Endothelial cell of umbilical vein (primary cell): ENCODE data around the gene MAP1B. TPM values are rescaled to one million over a fixed set of nuclear protein-coding genes. Genes with fewer than 3 reads are reported as not detected.

Experiments
- BruUV-seq: library from RNA; stranded (reverse); fragments of 400-500 nt; replicated peaks from 2 replicates; lab custom pipeline; 2021; lab: Mats Ljungman, UMichigan
- CTCF ChIA-PET: fragments of 300-600, 350-600 bp; sonication (Branson Sonifier 250); formaldehyde crosslinking; loops from one replicate; lab custom pipeline; 2021; ENCODE audit warnings: antibody characterized with exemption, inconsistent platforms; lab: Charles Lee
- POLR2A ChIA-PET: fragments of 300-600, 350-600 bp; sonication (Branson Sonifier 250); formaldehyde crosslinking; loops from one replicate; lab custom pipeline; 2021; ENCODE audit warnings: antibody characterized with exemption, inconsistent platforms; lab: Charles Lee
- DNase-seq: peaks from one replicate; pipeline ENCODE4 v3.0.0-alpha.2; 2011; ENCODE audit warnings: low read depth, low spot score
- FAIRE-seq: peaks from 2 replicates; lab custom pipeline; 2011; peaks lifted over from hg19 to GRCh38; lab: Jason Lieb, UNC
- H2AFZ ChIP-seq: 2 replicates; pipeline ENCODE4 v1.6.0; 2012; ENCODE audit warnings: low read depth, low read length, control low read depth, inconsistent platforms
- H3K27ac ChIP-seq: 2 replicates; pipeline ENCODE4 v1.5.1; 2011; ENCODE audit warnings: low read depth, mild to moderate bottlenecking, control low read depth, low read length, moderate library complexity; ENCODE audit not compliant: insufficient read depth
- H3K27me3 ChIP-seq, 2 experiments: 2 replicates each; pipeline versions ENCODE4 v1.6.0 to v1.6.1; 2011; ENCODE audit warnings: low read length in 2 of 2, mixed read lengths in 1 of 2; ENCODE audit not compliant: control insufficient read depth in 2 of 2, insufficient read depth in 2 of 2
- H3K36me3 ChIP-seq, 2 experiments: 2 replicates in 1 of 2; 3 replicates in 1 of 2; pipeline ENCODE4 v1.5.1; 2011; ENCODE audit warnings: low read length in 2 of 2, mild to moderate bottlenecking in 1 of 2, moderate library complexity in 1 of 2; ENCODE audit not compliant: control insufficient read depth in 2 of 2, insufficient read depth in 2 of 2; ENCODE audit errors: extremely low read depth in 1 of 2
- H3K4me1 ChIP-seq: 3 replicates; pipeline ENCODE4 v1.5.1; 2011; ENCODE audit warnings: mild to moderate bottlenecking, low read length; ENCODE audit not compliant: control insufficient read depth, insufficient read depth; ENCODE audit errors: extremely low read depth
- H3K4me2 ChIP-seq: 2 replicates; pipeline ENCODE4 v1.6.1; 2011; ENCODE audit warnings: low read length, control low read depth, mixed read lengths; ENCODE audit not compliant: insufficient read depth
- H3K4me3 ChIP-seq, 3 experiments: fragments of 200-600 bp in 1 of 3; sonication (generic), shearing (Covaris generic) in 1 of 3; replicated peaks in 1 of 3; 2 replicates each; pipeline ENCODE4 v1.5.1; 2011 to 2016; ENCODE audit warnings: control low read depth in 3 of 3, low read length in 3 of 3, mild to moderate bottlenecking in 2 of 3, inconsistent platforms in 1 of 3, low read depth in 1 of 3, moderate library complexity in 1 of 3; ENCODE audit not compliant: insufficient read depth in 1 of 3
- H3K79me2 ChIP-seq: 2 replicates; pipeline ENCODE4 v1.6.0; 2012; ENCODE audit warnings: low read length, inconsistent platforms; ENCODE audit not compliant: control insufficient read depth, insufficient read depth
- H3K9ac ChIP-seq: replicated peaks from 2 replicates; pipeline ENCODE3; 2011; ENCODE audit warnings: low read length, control low read depth; ENCODE audit not compliant: insufficient read depth; ENCODE audit errors: extremely low read depth
- H3K9me1 ChIP-seq: replicated peaks from 3 replicates; pipeline ENCODE4 v1.6.0; 2011; ENCODE audit warnings: mild to moderate bottlenecking, low read length; ENCODE audit not compliant: control insufficient read depth, insufficient read depth; ENCODE audit errors: extremely low read depth
- H3K9me3 ChIP-seq: replicated peaks from 2 replicates; pipeline ENCODE4 v1.5.1; 2012; ENCODE audit warnings: low read length, inconsistent platforms; ENCODE audit not compliant: control insufficient read depth, insufficient read depth
- H4K20me1 ChIP-seq: replicated peaks from 2 replicates; pipeline ENCODE3; 2011; ENCODE audit warnings: mild to moderate bottlenecking, low read length; ENCODE audit not compliant: control insufficient read depth, insufficient read depth; ENCODE audit errors: extremely low read depth
- EZH2 ChIP-seq: IDR thresholded peaks from 2 replicates; pipeline ENCODE4 v1.6.1; 2012; ENCODE audit warnings: borderline replicate concordance, low read depth, mild to moderate bottlenecking, moderate library complexity, low read length, inconsistent platforms; ENCODE audit not compliant: severe bottlenecking
- FOS ChIP-seq: IDR thresholded peaks from 2 replicates; pipeline ENCODE4 v1.6.1; 2011; ENCODE audit warnings: mild to moderate bottlenecking, low read length, moderate library complexity, borderline replicate concordance; ENCODE audit not compliant: insufficient read depth
- GATA2 ChIP-seq: IDR thresholded peaks from 2 replicates; pipeline ENCODE4 v1.7.0; 2011; ENCODE audit warnings: low read depth, mild to moderate bottlenecking, moderate library complexity, mixed read lengths, low read length; ENCODE audit not compliant: insufficient read length, insufficient read depth
- JUN ChIP-seq: IDR thresholded peaks from 2 replicates; pipeline ENCODE4 v1.6.1; 2011; ENCODE audit warnings: borderline replicate concordance, low read depth; ENCODE audit not compliant: insufficient read length, insufficient read depth
- MYC ChIP-seq: IDR thresholded peaks from one replicate; pipeline ENCODE4 v1.6.1; 2011; ENCODE audit warnings: mild to moderate bottlenecking, low read depth, low read length
- POLR2A ChIP-seq: IDR thresholded peaks from 2 replicates; pipeline ENCODE4 v1.6.1; 2012; ENCODE audit warnings: low read depth, mild to moderate bottlenecking, control low read depth, low read length
- POLR2AphosphoS5 ChIP-seq: IDR thresholded peaks from 2 replicates; pipeline ENCODE4 v1.6.1; 2012; ENCODE audit warnings: low read depth, mild to moderate bottlenecking, control low read depth, low read length, moderate library complexity; ENCODE audit not compliant: insufficient read depth
- dilution Hi-C: fragments of 300-500 bp; cut with MboI; formaldehyde crosslinking; loops from one replicate; pipeline ENCODE4 v1.15.0; 2019; ENCODE audit warnings: low sequenced_read_pairs; ENCODE audit not compliant: extremely low pct_ligation_motif_present
- intact Hi-C: fragments of 100-400 bp; cut with micrococcal nuclease; formaldehyde crosslinking; loops from one replicate; pipeline ENCODE4 v1.10.0; 2022
- polyA plus RNA-seq, 4 experiments: library from polyadenylated mRNA; depleted of rRNA in 3 of 4; stranded (reverse) in 3 of 4; unstranded in 1 of 4; fragments of >200 nt; gene quantifications; 2 replicates each; pipeline versions ENCODE4 v1.2.1 to v1.2.3, GENCODE V29; 2011 to 2012; ENCODE audit warnings: missing spikeins in 1 of 4
- total RNA-seq: library from RNA; stranded (reverse); gene quantifications from 2 replicates; pipeline ENCODE4 v1.2.3, GENCODE V29; 2021
- TF ChIP-seq, protein P1 (sequence below): IDR thresholded peaks from 2 replicates; pipeline ENCODE4 v1.6.1; 2011; ENCODE audit not compliant: insufficient read depth, insufficient read length
- TF ChIP-seq, protein P2 (sequence below), 2 donors: IDR thresholded peaks; 1 replicate in 1 of 2; 2 replicates in 1 of 2; pipeline ENCODE4 v1.5.1; 2011; ENCODE audit warnings: low read length in 2 of 2, mild to moderate bottlenecking in 2 of 2, moderate library complexity in 2 of 2, control low read depth in 1 of 2, inconsistent platforms in 1 of 2, low read depth in 1 of 2; ENCODE audit not compliant: insufficient read depth in 1 of 2; ENCODE audit errors: extremely low read depth in 1 of 2

Gene MAP1B
- total and polyA plus RNA-seq, 2 donors (not counting 3 experiments of a cell fraction or from before 2014, with no cell fraction given) = 55.9 to 263 TPM

DNA sequence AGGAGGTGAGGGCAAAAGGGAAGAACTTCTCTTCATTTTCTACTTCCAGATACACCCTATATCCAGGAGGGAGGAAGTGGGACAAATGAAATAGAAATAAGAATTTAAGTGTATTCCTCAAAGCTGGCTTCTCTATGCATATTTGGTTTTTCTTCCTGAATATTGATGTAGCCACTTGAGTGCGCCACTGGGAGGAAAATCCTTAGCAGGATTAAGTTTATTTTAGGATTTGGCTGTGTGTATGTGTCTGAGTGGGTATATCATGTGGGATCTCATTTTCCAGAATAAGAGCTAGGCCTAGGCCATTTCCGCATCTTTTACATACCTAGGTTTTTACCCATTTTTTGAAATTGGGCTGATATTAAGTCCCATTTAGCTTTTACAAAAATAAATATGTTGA is 42.5 kb downstream of the MAP1B start:
- TF ChIP-seq, protein P1, sequence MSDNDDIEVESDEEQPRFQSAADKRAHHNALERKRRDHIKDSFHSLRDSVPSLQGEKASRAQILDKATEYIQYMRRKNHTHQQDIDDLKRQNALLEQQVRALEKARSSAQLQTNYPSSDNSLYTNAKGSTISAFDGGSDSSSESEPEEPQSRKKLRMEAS = no peak
- TF ChIP-seq POLR2AphosphoS5 (no peak), MYC (no peak), JUN (no peak), EZH2 (no peak), GATA2 (no peak), FOS (no peak), POLR2A (no peak)
- TF ChIP-seq, protein P2, sequence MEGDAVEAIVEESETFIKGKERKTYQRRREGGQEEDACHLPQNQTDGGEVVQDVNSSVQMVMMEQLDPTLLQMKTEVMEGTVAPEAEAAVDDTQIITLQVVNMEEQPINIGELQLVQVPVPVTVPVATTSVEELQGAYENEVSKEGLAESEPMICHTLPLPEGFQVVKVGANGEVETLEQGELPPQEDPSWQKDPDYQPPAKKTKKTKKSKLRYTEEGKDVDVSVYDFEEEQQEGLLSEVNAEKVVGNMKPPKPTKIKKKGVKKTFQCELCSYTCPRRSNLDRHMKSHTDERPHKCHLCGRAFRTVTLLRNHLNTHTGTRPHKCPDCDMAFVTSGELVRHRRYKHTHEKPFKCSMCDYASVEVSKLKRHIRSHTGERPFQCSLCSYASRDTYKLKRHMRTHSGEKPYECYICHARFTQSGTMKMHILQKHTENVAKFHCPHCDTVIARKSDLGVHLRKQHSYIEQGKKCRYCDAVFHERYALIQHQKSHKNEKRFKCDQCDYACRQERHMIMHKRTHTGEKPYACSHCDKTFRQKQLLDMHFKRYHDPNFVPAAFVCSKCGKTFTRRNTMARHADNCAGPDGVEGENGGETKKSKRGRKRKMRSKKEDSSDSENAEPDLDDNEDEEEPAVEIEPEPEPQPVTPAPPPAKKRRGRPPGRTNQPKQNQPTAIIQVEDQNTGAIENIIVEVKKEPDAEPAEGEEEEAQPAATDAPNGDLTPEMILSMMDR (IDR thresholded peaks at IDR 0.05; ENCODE audit: extremely low read depth in 1 of 2, insufficient read depth in 1 of 2, low read depth in 1 of 2, low read length in 2 of 2) = no peak
- Histone ChIP-seq H3K4me3 (no peak overlapping the region), H2AFZ (no peak overlapping the region), H4K20me1 (no peaks in the 10 kb centered on the region), H3K4me1 (peaks cover 32% of the 10 kb centered on the region), H3K27ac (no peak overlapping the region), H3K9me3 (no peaks in the 10 kb centered on the region), H3K4me2 (no peak overlapping the region), H3K79me2 (peaks cover 92% of the 10 kb centered on the region), H3K9ac (no peak overlapping the region), H3K36me3 (peaks cover 3 to 20% of the 10 kb centered on the region in 2 experiments), H3K9me1 (peaks cover 2% of the 10 kb centered on the region), H3K27me3 (no peaks in the 10 kb centered on the region)
- ChIA-PET POLR2A (no interaction called here), CTCF (interaction anchor here (1.3 to 2.0 kb wide), 4 partner anchors 14 to 158 kb away, joined by 3 to 9 read pairs (median 4); no protein-coding TSS in a partner anchor)
- intact Hi-C loops (loop anchor here (5.0 kb wide), 1 partner anchor 98 kb away; no protein-coding TSS in a partner anchor), dilution Hi-C loops (no loop called here)
- BruUV-seq = no TSS peak
- FAIRE-seq = no peak
- DNase-seq = no peak
